HG03439 (cell line): ENCODE results near the gene DLX4.

Experiments
- ATAC-seq: cut with Tn5 transposase; IDR thresholded peaks from one replicate; pipeline ENCODE4 v1.9.1; 2021; ENCODE audit warnings: mild to moderate bottlenecking, moderate library complexity; ENCODE audit not compliant: unreplicated experiment

DLX4 gene

GRCh38 chr17:49946964-49947584 lies 21.9 kb upstream of the DLX4 start:
- ATAC-seq, result no peak

GRCh38 chr17:49949634-49950033 lies 19.4 kb upstream of the DLX4 start:
- no peak for ATAC-seq

GRCh38 chr17:49951362-49952082 lies 17.5 kb upstream of the DLX4 start:
- ATAC-seq, result no peak

GRCh38 chr17:49952209-49952911 lies 16.6 kb upstream of the DLX4 start:
- ATAC-seq, result no peak

- ATAC-seq, result no peak
Measured at GRCh38 chr17:49952912-49953497, 16.0 kb upstream of the DLX4 start.

- no peak for ATAC-seq
Measured at GRCh38 chr17:49955157-49955556, 13.8 kb upstream of the DLX4 start.

GRCh38 chr17:49956780-49957179 lies 12.2 kb upstream of the DLX4 start:
- ATAC-seq, result no peak

- no peak for ATAC-seq
Measured at GRCh38 chr17:49957350-49957749, 11.6 kb upstream of the DLX4 start.

GRCh38 chr17:49958723-49959122 lies 10.3 kb upstream of the DLX4 start:
- ATAC-seq, result no peak

- no peak for ATAC-seq
Measured at GRCh38 chr17:49959183-49959935, 9.6 kb upstream of the DLX4 start.

- no peak for ATAC-seq
Measured at GRCh38 chr17:49962599-49963308, 6.2 kb upstream of the DLX4 start.

GRCh38 chr17:49963309-49963625 lies 5.7 kb upstream of the DLX4 start:
- ATAC-seq, result no peak

- ATAC-seq, result no peak
Measured at GRCh38 chr17:49963626-49964302, 5.2 kb upstream of the DLX4 start.

- no peak for ATAC-seq
Measured at GRCh38 chr17:49964303-49964768, 4.7 kb upstream of the DLX4 start.

GRCh38 chr17:49964769-49965523 lies 4.0 kb upstream of the DLX4 start:
- ATAC-seq, result no peak

- no peak for ATAC-seq
Measured at GRCh38 chr17:49965524-49965909, 3.5 kb upstream of the DLX4 start.

- no peak for ATAC-seq
Measured at GRCh38 chr17:49966767-49967166, 2.2 kb upstream of the DLX4 start.

- ATAC-seq, result no peak
Measured at GRCh38 chr17:49967205-49967604, 1.8 kb upstream of the DLX4 start.
